GM12872 (cell line): ENCODE results near the gene BMP2K.

Experiments used
- CTCF ChIP-seq: IDR thresholded peaks from 3 replicates; pipeline ENCODE4 v1.5.1; 2011; ENCODE audit warnings: low read depth, mild to moderate bottlenecking, low read length, moderate library complexity; ENCODE audit not compliant: insufficient read depth

The BMP2K gene

GRCh38 chr4:78945651-78946179, 169.6 kb downstream of the BMP2K start:
- no peak for TF ChIP-seq CTCF

GRCh38 chr4:78949735-78950134, 173.6 kb downstream of the BMP2K start:
- TF ChIP-seq CTCF, result no peak

- peak; percentile 64 for TF ChIP-seq CTCF
Measured at GRCh38 chr4:78951862-78952472, 175.8 kb downstream of the BMP2K start.

GRCh38 chr4:78953231-78953630, 177.1 kb downstream of the BMP2K start:
- no peak for TF ChIP-seq CTCF

- peak; percentile 38; the same call in 2 of the 3 replicates for TF ChIP-seq CTCF
Measured at GRCh38 chr4:78953769-78954666, 177.9 kb downstream of the BMP2K start.

GRCh38 chr4:78956975-78957374, 180.8 kb downstream of the BMP2K start:
- TF ChIP-seq CTCF, result no peak

- TF ChIP-seq CTCF, result no peak
Measured at GRCh38 chr4:78960926-78961325, 184.8 kb downstream of the BMP2K start.
